Dermis blood vessel endothelial cell (primary cell): ENCODE results near the gene GAST. TPM values are rescaled to one million over a fixed set of nuclear protein-coding genes. Genes with fewer than 3 reads are reported as not detected.

Experiments used
- DNase-seq: peaks from one replicate; pipeline ENCODE4 v3.0.0; 2010
- total RNA-seq: library from RNA; depleted of rRNA; stranded (reverse); fragments of >200 nt; gene quantifications from 2 replicates; pipeline ENCODE4 v1.2.3, GENCODE V29; 2014

Gene GAST
- total RNA-seq, 1 donor from 2014 or later = not detected

GRCh38 chr17:41717408-41718286, 5.5 kb downstream of the GAST start:
- no peak for DNase-seq

DNA sequence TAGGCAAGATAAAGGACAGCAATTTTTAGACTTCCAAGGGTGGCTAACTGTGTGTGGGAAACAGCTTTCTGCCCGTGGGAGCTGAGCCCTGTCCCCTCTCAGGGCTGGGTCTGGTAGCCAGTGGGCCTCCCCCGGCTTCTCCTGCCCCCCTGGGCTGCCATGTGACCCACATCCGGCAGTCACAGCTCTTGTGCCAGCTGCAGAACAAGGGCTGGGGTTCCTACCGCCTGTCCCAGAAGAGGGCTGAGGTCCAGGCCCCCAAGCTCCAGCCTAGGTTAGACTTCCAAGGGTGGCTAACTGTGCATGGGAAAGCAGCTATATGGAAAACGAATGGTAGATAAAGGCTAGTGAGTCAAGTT, 6.1 kb downstream of the GAST start:
- no peak for DNase-seq

GRCh38 chr17:41722231-41722630, 10.1 kb downstream of the GAST start:
- no peak for DNase-seq

DNA sequence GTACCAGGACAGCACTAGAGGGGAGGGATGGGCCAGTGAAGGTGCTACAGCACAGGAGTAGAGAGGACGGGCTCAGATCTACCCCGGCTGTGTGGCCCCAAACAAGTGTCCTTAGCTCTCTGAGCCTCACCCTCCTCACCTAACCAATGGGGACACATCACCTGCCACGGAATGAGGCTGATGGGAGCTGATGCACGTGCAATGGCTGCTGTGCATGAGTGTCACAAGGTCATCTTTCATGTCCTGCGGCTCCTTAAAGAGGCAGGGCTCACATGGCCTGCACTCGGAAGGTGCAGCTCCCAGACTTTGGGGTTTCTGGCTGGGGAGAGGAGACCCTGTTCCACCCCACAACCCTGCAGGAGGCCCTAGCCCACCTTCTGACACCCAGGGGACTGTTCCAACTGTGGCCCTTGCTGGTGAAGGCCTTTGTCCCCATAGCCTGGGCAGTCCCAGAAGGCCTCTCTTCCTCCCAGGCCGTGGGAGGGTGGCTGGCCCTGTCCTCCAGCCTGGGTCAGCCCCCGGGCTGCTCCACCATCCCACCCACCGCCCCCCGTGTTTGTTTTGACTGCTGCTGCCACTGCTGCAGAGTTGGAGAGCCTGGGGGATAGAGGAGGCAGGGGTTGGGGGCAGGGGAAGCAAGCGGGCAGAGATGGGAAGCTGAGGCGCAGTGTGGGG, 11.8 kb downstream of the GAST start:
- no peak for DNase-seq

- no peak for DNase-seq
Measured at GRCh38 chr17:41724476-41725050, 12.4 kb downstream of the GAST start.

DNA sequence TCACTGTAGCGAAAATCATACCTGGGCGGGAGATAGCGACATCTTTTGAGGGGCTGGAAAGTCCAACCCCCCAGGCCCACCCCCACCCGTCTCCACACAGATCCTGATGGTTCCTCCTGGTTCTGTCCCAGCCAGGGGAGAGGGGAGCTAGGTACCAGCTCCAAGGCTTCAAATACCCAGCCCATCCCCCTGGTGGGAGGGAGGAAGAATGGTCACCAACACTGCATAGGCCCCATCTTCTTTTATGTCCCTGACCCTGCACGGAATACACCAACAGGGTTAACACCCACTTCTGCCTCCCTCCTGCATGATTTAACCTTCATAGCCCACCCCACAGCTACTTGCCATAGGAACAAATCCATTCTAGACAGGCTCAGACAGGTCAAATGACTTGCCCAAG, 13.0 kb downstream of the GAST start:
- DNase-seq = no peak

DNA sequence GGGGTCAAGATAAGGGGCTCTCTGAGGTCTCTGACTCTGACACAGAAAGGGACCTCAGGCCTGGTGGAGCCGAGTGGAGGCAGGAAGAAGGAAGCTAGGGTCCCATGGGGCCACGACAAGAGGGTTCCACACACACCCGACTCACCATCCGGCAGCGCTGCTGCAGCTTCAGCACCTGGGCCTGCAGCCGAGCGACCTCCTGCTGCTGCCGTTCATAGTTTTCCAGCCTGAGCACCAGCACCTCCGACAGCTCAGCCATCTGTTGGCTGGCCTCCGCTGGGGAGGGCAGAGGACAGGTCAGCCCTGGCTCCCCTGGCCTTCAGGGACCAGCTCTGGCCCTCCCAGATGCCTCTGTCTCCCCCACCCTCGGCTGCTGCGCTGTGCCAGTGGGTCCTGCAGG, 15.9 kb downstream of the GAST start:
- no peak for DNase-seq

DNA sequence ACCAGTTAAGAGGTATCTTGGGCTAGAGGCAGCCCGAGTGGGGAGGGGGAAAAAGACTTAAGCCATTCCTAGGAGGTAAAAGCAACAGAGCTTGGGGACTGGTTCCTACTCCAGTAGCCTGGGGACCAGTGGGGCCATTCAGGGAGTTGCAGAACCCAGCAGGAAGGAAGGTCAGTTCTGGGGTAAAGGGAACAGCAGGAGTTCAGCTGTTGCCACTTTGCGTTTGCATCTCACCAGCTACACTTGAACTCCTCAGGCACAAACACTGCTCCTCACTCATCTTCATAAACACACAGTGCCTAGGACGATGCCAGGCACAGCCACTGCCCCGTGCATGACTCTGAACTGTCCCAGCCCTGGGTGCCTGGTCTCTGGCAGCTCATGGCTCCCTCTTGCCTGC, 18.3 kb downstream of the GAST start:
- no peak for DNase-seq

- no peak for DNase-seq
Measured at GRCh38 chr17:41731836-41732235, 19.7 kb downstream of the GAST start.

DNA sequence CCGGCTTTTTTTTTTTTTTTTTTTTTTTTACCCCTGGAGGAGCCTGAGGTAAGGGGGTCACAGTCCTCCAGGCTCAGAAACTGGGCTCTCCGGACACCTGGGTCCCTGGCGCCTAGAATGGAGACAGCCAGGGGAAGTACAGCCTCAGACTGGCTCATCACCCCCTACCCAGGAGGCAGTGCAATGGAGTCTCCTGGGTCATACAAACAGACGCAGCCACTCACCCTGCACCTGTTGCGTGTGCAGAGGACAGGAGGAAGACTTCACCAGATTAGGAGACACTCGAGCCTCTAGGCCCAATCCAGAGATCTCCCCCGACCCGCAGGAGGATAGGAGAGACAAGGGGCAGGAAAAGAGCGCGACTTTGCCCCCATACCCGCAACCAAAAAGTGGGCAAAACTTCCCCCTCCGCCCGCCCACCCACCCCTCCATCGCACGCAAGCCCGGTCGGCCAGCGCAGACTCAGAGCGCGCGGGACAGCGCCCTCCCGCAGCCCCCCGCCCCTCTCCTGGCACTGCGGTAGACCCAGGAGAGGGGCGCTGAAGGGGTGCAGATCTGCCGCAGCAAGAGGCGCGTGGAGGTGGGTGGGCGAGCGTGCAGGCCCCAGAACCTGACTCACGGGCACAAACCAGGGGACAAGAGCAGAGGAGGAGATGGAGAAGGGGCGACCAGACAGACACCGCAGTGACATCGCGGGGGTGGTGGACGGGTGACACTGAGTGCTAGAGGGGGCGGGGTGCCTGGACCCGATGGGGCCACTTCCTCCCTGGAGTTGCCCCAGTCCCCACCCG, 21.4 kb downstream of the GAST start:
- no peak for DNase-seq

DNA sequence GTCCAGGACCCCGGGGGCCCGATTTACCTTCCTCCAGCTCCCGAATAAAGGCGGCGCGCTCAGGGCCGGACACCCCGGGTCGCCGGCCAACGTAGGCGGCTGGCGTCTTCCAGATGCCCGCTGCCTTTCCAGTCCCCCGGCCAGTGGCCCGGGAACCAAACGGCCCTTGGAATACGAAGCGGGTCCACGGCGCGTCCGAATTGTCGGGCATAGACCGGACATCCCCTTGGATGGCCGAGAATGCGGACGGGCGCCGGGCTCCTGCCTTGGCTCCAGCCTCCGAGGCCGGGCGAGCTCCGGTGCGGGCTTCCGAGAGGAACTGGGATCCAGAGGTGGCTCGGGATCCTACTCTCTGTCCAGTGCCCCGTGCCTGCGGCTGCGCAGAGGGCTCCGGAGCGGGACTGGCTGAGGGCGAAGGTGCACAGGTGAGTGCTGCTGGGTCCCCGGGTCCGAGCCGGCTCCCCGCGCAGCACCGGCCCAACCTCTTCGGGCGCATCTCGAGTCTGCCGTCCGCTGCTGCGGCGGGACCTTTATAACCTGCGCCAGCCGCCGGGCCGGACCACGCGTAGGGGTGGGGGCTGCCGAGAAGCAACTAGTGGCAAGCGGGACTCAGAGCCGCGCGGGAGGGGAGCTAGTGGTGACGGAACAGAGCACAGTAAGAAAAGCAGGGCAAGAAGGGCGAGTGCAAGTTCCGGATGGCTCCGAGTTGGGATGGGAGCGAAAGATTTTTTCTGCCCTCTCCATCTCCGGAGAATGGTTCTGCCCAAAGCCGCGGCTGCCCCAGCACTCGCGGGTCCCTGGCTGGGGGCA, 22.2 kb downstream of the GAST start, which contains the start of gene HAP1:
Gene HAP1 (minus strand): TSS at position 505 of the 810 bp plus-strand sequence. CDS start 9 bp downstream, at position 496.
- peak; percentile 38 for DNase-seq

GRCh38 chr17:41734949-41735313, 22.8 kb downstream of the GAST start:
- DNase-seq = no peak

- no peak for DNase-seq
Measured at GRCh38 chr17:41735744-41736143, 23.6 kb downstream of the GAST start.

- no peak for DNase-seq
Measured at GRCh38 chr17:41736983-41737679, 25.0 kb downstream of the GAST start.

GRCh38 chr17:41737680-41738023, 25.5 kb downstream of the GAST start:
- DNase-seq = no peak

DNA sequence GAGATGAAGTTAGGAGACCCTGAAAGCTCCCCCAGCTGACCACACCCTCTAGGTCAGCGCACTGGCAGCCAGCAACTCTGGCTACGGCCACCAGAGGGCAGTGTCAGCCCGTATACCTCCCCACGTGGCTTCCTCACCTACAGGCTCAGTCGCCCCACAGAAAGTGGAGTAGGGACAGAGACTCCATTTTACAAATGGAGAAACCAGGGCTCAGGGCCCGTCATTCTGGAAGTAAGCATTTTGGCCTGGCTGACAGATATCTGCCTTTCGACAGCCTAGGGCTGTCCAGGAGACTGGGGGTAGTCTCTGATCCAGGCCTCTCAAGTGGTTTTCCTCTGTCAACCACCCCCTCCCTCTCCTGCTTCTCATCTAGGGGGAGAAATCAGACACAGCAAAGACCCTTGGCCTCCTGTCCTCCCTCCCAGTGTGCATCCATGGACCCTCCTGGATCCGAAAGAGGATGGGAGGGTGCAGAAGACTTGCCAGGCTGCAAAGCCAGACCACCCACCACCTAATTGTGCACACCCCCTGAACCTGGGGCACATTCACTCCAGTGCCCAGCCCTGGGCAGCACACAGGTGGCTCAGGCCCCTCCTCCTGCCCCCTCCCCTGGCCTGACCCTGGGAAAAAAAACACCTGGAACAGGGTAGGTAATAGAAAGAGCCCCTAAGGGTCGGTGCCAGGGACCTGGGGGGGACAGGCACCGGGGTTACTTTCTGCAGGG, 26.1 kb downstream of the GAST start:
- DNase-seq = peak; percentile 87

GRCh38 chr17:41738801-41739112, 26.6 kb downstream of the GAST start:
- no peak for DNase-seq

DNA sequence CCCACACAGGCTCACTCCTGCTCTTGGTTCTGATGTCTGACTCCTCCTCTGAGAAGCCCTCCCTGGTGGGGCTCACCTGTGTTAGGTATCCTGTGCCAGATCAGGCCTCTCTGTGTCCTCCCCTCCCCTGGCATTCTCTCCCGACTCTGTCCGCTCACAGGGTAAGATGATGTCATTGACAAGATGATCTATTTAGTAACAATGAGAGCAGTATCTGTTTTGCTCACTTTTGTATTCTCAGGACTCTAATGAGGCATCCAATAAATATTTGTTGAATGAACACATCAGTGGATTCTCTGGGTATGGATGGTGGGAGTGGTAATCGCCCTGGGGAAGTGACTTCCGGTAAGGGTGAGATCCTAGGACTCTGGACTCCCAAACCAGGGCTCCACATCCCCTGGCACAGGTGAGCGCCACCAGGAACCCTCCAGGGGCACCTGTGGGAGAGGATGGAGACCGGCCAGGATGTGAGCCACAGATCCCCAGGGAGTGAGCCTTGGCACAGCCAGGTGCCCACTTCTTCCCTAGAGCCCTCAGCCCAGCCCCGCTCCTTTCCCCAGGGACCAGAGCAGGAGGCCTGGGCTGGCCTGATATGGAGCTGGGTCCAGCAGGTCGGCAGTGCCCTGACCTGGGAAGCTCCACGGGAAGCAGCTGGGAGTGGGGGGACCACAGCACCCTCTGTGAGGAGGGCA, 27.7 kb downstream of the GAST start:
- no peak for DNase-seq

DNA sequence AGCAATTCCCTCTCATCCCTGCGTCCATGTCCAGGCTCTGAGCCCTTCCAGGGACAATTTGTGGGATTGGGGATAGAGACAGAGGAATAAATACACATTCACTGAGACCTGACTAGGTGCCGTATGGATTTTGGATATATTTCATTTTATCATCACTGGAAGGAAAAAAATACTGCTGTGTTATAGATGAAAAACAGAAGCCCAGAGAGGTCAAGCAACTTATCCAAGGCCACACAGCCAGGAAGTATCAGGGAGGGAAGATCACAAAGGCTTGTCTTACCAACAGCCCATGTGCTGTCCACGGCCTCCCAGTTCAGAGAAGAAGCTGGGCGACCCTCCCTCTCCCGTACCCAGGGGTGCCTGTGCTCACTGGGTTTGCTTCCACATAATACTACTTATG, 28.4 kb downstream of the GAST start:
- no peak for DNase-seq

DNA sequence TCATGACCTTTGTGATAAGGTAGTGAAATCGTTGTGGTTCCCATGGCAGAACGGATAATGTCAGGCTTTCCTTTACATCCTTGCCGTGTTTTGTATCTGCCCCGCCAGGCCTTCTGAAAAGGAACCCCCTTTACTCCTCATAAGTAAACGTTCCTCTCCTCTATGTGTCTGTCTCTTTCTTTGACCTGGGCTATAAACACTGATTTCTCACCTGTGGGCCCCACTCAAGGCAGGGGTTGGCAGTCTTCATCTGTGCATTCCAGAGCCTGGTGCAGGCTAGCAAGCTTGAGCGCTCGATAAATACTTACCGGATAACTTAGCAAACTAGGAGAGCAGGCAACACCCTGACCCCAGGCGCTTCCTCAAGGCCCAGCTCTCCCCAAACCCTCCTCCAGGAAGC, 29.6 kb downstream of the GAST start:
- DNase-seq = no peak
